Sigmoid colon (tissue), 4 donors: ENCODE measurements around the gene HDAC9.

Experiments used
- CTCF ChIP-seq, 4 experiments: fragments of 450-650 bp in 3 of 4; fragments of 200-600 bp in 1 of 4; IDR thresholded peaks; one replicate each; pipeline ENCODE4 v1.5.1; 2016 to 2019; ENCODE audit warnings: antibody characterized with exemption in 4 of 4, mild to moderate bottlenecking in 3 of 4, moderate library complexity in 2 of 4
- EP300 ChIP-seq, 4 donors: sonication (generic); formaldehyde crosslinking; IDR thresholded peaks; one replicate each; pipeline ENCODE4 v1.6.1; 2017; ENCODE audit warnings: antibody characterized with exemption in 4 of 4
- POLR2A ChIP-seq, 2 donors: fragments of 450-650 bp; IDR thresholded peaks; one replicate each; pipeline ENCODE4 v1.6.1; 2016; ENCODE audit warnings: antibody characterized with exemption in 2 of 2, mild to moderate bottlenecking in 2 of 2, moderate library complexity in 2 of 2

GRCh38 chr7:18762189-18762588 lies 266.6 kb downstream of the HDAC9 start:
- TF ChIP-seq POLR2A (IDR thresholded peaks at IDR 0.05) (no peak), CTCF (IDR thresholded peaks at IDR 0.05) (no peak), EP300 (IDR thresholded peaks at IDR 0.05) (no peak)
